CD4-positive, alpha-beta T cell treated with Interleukin-4 for 1 hour (primary cell): ENCODE data around the gene GAK.
"Not testable (repeated sequence)": the region's sequence is repeated elsewhere in the genome, so short reads cannot be mapped to it uniquely, and the experiment has no call there.

Experiments
- DNase-seq, 2 donors: peaks; one replicate each; pipeline ENCODE4 v3.0.0-alpha.2; 2020 to 2022

GAK gene

GRCh38 chr4:931960-932712 lies at the start of gene GAK, which contains the start of gene TMEM175:
Gene GAK (minus strand): TSS chr4:932316. CDS start chr4:932187, 129 bp downstream.
Gene TMEM175 (plus strand): TSS chr4:932460. CDS start chr4:947740, 15,280 bp downstream.
- DNase-seq = peak; percentile 96 to 97

- no peak for DNase-seq
Observed at GRCh38 chr4:978957-979701, 47.0 kb upstream of the GAK start.

- DNase-seq = not testable (repeated sequence)
Observed at GRCh38 chr4:976016-976415, 43.9 kb upstream of the GAK start.

DNA sequence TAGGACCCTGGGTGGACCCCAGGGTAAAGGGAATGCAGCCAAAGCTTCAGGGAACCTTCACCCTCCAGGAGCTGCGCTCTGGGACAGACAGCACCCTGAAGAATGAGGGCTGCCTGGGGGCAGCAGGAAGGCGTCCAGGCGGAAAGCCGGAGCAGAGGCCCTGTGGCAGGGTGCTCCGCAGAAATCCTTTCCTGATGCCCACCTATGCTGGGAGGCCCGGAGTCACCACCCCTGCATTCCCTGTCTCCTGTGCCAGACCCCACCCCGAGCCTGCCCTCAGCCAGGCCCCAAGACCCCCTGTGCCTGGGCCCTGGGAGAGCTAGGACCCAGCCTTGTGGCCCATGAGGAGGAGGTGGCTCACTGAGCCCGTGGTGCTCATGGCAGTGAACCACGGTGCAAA lies 42.6 kb upstream of the GAK start:
- DNase-seq = no peak

DNA sequence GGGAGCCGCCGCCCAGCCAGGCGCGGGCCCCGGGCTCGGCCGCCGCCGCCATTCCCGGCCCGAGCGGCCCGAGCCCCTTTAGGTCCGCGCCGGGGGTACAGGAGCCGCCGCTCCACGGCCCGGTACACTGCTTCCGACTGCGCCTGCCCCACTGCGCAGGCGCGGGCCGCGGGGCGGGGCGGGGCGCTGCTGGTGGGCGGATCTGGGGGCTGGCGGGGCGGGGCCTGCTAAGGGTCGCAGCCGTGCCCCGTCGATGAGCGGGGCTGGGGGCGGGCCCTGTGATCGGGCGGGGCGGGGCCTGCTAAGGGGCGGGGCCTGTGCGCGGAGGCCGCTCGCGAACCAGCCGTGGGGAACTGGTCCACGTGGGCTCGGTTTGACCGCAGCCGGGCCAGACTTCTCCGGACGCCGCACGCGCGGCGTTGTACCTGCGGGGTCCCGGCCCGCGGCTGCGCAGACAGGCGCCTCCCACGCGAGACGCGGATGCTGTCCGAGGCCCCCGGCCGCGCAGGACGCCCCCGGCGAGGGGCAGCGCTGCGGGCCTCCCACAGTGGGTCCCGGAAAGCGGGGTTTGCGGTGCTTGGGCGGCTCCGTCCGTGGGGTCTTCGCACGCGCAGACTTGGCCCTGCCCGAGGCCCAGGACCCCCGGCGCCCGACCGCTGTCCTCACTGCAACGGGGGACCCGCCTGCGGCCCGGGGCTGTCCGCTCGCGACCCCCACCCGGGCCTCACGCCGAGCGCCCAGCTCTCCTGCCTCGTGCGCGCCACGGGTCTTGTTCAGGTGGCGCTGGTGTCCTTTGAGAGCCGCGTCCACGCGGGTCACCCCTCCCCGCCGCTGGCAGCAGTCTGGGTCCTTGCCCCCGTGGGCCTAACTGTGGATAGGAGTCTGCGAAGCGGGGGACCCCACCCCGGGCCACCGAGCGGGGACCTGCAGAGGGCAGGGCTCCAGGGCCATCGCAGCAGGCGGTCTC lies 41.6 kb upstream of the GAK start, which contains the start of gene DGKQ:
TSS of gene DGKQ (minus strand) at position 139 of the 967 bp plus-strand sequence. CDS start at position 52, 87 bp downstream.
- peak; percentile 92 to 93 for DNase-seq

GRCh38 chr4:972651-973424 lies 40.7 kb upstream of the GAK start:
- DNase-seq = peak; percentile 45 to 66

GRCh38 chr4:971666-972500 lies 39.8 kb upstream of the GAK start:
- DNase-seq = no peak

DNA sequence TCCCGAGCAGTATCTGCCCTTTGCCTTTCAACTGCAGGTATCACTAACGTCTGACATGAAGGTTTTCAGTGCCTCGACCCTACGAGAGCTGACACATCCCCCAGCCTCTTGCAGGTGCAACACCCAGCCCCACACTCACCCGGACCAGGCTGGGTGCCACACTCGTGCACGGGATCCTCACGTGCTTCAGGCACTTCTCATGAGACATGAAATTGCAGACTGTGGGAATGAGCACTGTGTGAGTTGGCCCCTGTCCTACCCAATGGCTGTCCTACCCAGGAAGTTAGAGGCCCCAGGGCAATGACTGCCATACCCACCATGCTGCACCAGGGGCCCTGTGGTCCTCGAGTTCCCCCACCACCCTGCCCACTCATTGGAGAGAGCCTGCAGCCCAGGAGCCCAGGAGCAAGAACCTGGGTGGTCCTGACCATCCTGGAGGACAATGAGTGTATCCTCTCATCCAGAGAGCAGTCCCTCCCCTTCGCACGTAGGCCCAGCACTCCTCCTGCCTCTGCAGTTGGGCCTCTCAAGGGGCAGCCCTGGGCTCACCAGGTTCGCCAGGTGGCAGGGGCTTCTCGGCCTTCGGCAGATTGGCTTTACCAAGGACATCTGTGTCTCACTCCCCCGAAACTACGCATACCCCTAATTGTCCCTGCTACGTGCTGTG lies 38.9 kb upstream of the GAK start:
- DNase-seq = peak in 1 of 2 donors; percentile 6

- peak; percentile 74 to 78 for DNase-seq
Observed at GRCh38 chr4:970046-970745, 38.1 kb upstream of the GAK start.

- no peak for DNase-seq
Observed at GRCh38 chr4:968621-969394, 36.7 kb upstream of the GAK start.

- DNase-seq = no peak
Observed at GRCh38 chr4:968221-968620, 36.1 kb upstream of the GAK start.

DNA sequence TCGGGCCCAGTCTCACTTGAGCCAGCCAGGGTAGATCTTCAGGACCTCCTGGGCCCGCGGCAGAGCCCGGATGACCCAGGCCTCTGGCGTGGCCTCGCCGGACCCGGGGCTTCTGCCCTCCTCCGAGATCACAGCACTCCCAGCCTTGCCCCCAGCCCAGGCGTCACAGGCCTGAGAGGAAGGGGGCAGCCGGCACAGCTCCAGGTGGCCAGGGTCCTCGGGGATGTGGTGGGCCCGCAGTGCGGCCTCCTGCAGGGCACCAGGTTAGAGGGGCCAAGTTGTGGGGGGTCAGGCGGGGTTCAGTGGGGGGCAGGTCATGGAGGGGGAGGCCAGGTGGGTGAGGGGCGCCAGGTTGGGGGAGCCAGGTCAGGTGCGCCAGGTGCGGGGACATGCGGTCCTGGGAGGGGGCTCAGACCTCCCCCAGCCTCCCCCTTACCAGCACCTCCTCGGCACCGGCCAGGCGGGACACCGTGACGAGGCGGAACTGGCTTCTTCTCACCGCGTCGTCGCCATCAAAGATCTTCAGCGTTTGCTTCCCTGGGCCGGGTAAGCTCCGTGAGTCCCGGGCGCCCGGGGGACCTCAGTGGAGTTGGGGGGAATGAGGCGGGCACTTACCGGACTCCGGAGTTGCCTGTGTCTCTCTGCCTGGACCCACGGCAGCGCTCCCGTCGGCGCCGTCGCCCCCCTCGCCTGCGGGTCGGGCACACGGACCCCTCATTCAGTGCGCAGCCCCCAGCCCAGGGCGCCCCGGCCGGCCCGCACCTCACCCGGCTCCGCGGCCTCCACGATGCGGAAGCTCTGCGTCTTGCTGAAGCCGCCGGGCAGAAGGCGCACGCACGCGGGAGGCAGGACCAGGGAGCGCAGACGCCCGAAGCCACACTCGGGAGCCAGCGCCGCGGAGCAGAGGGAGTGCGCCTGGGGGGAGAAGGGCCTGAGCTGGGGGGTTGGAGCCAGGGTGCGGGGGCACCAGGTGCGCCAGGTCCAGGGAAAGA lies 35.3 kb upstream of the GAK start:
- DNase-seq = no peak

DNA sequence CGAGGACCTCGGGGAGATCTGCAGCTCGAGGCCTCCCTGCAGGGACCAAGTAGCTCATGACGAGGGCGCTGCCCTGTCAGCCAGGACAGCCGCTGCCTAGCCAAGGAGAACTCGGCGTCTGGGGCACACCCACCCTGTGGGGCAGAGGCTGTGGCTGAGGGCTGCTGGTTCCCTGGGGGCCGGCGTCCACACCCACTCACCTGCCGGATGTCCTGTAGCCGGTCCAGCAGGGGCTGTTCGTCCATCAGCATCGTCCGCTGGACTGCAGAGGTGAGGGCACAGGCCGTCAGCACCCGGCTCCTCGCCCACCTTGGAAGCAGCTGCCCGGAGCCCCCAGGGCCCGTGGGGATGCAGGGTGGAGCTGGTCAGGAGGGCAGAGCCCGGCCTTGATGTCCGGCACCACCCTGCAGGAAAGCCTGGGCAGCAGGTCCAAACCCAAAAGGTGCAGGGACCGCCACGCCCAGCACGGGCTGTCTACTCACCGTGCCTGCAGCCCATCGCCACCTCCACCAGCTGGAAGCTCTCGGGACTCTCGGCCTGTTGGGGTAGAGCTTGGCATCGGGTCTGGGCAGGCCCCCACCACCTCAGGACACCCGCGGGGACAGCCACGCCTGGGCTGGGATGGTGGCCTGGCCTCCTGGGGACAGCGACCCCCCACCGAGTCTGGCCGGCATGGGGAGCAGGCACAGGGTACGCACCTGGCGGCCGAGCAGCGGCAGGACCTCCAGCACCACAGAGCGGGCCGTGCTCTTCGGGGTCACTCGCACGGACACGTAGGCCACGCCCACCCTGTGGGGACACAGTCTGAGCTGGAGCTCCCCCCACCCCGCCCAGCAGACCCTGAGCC lies 34.4 kb upstream of the GAK start:
- no peak for DNase-seq

GRCh38 chr4:965766-966134 lies 33.6 kb upstream of the GAK start:
- DNase-seq = no peak

DNA sequence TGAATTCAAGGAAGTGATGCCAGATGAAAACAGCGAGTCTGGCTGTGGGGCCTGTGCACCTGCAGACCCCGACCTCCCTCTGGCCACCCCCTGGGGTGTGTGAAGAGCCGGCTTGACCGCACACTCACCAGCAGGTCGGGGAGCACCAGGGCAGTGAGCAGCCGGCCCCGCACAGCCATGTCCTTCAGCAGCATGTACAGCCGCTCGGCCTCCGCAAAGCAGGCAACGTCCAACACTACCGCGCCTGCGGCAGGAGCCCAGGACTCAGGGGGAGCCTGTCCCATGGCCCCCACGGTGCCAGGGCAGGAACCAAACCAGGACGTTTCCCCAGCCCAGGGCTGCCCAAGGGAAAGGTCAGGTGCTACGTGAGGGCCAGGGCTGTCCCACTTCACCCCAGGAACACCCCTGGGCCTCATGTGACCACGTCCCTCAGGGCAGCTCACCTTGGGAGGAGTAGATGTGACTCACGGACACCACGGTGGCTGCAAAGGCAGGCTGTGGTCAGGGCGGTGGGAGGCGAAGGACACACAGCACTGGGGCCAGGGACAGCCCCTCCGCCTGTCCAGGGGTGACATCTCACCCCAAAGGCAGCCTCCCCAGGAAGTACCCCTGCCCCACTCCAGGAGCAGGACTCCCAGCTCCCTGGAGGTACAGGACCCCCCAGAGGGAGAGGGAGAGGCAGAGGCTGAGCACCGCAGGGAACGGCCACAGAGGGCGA lies 33.1 kb upstream of the GAK start:
- DNase-seq = no peak
